Left ventricle myocardium inferior (tissue), 1 donor: ENCODE measurements around the gene FBXO2. TPM values are rescaled to one million over a fixed set of nuclear protein-coding genes. Genes with fewer than 3 reads are reported as not detected.
A peak's percentile ranks its signal among the peaks of the same experiment; 100 is the strongest.

ENCODE experiments used
- DNase-seq: peaks from one replicate; pipeline ENCODE4 v3.0.0-alpha.2; 2020
- H3K27ac ChIP-seq: fragments of 200-600 bp; replicated peaks from 2 replicates; pipeline ENCODE4 v1.8.0; 2021
- H3K27me3 ChIP-seq: fragments of 200-600 bp; 2 replicates; pipeline ENCODE4 v1.8.0; 2021; ENCODE audit warnings: low read depth
- H3K36me3 ChIP-seq: fragments of 200-600 bp; 2 replicates; pipeline ENCODE4 v1.8.0; 2021
- H3K4me1 ChIP-seq: fragments of 200-600 bp; 2 replicates; pipeline ENCODE4 v1.8.0; 2021
- H3K4me3 ChIP-seq: fragments of 200-600 bp; 2 replicates; pipeline ENCODE4 v1.8.0; 2021; ENCODE audit warnings: mild to moderate bottlenecking, moderate library complexity
- H3K9me3 ChIP-seq: fragments of 200-600 bp; replicated peaks from 2 replicates; pipeline ENCODE4 v1.8.0; 2021
- intact Hi-C: fragments of 100-400 bp; cut with micrococcal nuclease; formaldehyde crosslinking; loops from one replicate; pipeline ENCODE4 v1.11.0; 2022
- total RNA-seq: library from RNA; stranded (reverse); fragmentation: NEBNext Ultra II Directional; extraction: Animal tissue kit (Norgen Biotek cat#: 25700); gene quantifications from one replicate; pipeline ENCODE4 v1.2.1, GENCODE V29; 2021
- TF ChIP-seq, protein P1 (sequence below): fragments of 200-600 bp; IDR thresholded peaks from 2 replicates; pipeline ENCODE4 v1.8.0; 2021; ENCODE audit warnings: antibody characterized with exemption, mild to moderate bottlenecking, borderline replicate concordance
- donor health status: DM: no; HTN: yes; CAD: no; lungs with severe emphysema.

The FBXO2 gene
- total RNA-seq, 1 donor from 2014 or later, result 1.9 TPM

DNA sequence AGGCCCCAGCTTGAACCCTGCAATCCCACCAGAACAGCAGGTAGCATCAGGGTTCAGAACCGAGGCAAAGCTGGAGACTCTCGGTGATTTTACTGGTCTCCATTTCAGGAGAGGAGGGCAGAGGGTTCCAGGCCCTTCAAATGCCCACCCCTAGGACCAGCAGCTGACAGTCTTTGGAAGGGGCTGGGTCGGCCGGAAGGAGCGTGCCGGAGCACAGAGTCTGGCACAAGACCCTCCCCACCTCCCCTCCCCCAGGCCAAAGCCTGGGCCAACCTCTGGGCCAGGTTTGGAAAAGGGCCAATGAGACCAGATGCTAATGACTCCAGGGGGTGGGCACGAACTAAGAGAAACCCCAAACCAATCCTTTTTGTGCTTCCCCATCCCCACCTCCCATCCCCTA is 6.9 kb downstream of the FBXO2 start:
- Histone ChIP-seq H3K27ac (no peak overlapping the region), H3K4me3 (no peak overlapping the region), H3K27me3 (peaks cover 65% of the 10 kb centered on the region), H3K4me1 (peaks cover 33% of the 10 kb centered on the region), H3K36me3 (no peaks in the 10 kb centered on the region), H3K9me3 (no peaks in the 10 kb centered on the region)
- intact Hi-C loops, result loop anchor here (10.0 kb wide), 1 partner anchor 613 kb away; no protein-coding TSS in a partner anchor
- DNase-seq, result no peak
- TF ChIP-seq, protein P1, sequence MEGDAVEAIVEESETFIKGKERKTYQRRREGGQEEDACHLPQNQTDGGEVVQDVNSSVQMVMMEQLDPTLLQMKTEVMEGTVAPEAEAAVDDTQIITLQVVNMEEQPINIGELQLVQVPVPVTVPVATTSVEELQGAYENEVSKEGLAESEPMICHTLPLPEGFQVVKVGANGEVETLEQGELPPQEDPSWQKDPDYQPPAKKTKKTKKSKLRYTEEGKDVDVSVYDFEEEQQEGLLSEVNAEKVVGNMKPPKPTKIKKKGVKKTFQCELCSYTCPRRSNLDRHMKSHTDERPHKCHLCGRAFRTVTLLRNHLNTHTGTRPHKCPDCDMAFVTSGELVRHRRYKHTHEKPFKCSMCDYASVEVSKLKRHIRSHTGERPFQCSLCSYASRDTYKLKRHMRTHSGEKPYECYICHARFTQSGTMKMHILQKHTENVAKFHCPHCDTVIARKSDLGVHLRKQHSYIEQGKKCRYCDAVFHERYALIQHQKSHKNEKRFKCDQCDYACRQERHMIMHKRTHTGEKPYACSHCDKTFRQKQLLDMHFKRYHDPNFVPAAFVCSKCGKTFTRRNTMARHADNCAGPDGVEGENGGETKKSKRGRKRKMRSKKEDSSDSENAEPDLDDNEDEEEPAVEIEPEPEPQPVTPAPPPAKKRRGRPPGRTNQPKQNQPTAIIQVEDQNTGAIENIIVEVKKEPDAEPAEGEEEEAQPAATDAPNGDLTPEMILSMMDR, result no peak

DNA sequence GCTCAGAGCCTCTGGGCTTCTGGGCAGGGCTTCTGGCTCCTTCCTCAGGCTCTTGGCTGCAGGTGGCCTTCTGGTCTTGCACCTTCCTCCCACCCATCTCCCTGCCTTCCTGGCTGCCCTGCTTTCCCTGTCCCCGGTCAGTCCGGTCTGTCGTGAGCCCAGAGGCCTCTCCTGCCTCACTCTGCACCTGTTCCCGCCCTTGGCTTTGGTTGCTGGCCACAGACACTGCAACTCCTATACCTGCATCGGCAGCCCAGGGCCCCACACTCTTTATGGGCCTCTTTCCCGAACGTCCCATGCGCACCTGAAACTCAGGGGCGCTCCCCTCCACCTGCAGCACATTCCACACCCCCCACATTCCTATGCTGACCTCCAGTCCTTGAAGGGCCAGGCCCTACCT is 7.9 kb downstream of the FBXO2 start:
- no peak overlapping the region for H3K4me3 ChIP-seq
- no peaks in the 10 kb centered on the region for H3K36me3 ChIP-seq
- intact Hi-C loops, result loop anchor here (10.0 kb wide), 1 partner anchor 612 kb away; no protein-coding TSS in a partner anchor
- peaks cover 75% of the 10 kb centered on the region for H3K27me3 ChIP-seq
- no peak for DNase-seq
- peaks cover 34% of the 10 kb centered on the region for H3K4me1 ChIP-seq
- no peak overlapping the region for H3K27ac ChIP-seq
- H3K9me3 ChIP-seq, result no peaks in the 10 kb centered on the region
- TF ChIP-seq, protein P1, result no peak

DNA sequence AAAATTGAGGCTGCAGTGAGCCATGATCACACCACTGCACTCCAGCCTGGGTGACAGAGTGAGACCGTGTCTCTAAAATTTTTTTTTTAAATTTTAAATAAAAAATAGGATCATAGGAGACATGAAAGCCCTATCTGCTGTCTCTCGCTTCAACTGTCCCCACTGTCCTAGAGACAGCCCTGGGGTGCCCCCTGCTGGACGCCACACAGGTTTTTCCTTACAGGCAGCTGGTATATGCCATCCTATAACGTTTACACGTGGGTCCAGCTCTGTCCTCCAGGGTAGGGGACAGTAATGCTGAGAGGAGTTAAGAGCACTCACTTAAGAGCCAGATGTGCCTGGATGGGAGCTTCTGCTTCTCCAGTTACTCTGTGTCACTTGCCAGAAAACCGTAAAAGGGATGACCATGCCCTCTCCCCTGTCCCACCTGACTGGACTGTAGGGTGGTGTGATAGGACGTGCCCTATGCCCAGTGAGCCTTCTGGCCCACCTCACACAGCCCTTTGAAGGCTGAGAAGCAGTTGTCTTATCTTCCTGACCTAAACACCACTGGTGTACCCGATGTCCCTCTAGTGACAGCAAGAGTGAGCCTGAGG is 8.5 kb downstream of the FBXO2 start:
- H3K27me3 ChIP-seq, result peaks cover 72% of the 10 kb centered on the region
- H3K9me3 ChIP-seq, result no peaks in the 10 kb centered on the region
- H3K4me3 ChIP-seq, result no peak overlapping the region
- TF ChIP-seq, protein P1, result peak; percentile 81
- H3K27ac ChIP-seq, result no peak overlapping the region
- peak; percentile 80 for DNase-seq
- no peaks in the 10 kb centered on the region for H3K36me3 ChIP-seq
- peaks cover 37% of the 10 kb centered on the region for H3K4me1 ChIP-seq
- intact Hi-C loops, result loop anchor here (10.0 kb wide), 1 partner anchor 611 kb away; no protein-coding TSS in a partner anchor

DNA sequence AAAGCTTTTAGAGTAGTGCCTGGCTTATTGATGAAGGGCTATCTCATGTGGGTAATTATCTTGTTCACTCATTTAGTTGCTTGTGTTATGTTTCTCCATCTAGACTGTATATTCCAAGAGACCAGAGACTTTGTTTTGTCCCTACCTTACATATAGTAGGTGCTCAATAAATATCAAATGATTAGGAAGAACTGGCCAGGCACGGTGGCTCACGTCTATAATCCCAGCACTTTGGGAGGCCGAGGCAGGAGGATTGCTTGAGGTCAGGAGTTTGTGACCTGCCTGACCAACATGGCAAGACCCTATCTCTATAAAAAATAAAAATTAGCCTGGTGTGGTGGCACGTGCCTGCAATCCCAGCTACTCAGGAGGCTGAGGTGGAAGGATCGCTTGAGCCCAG is 9.0 kb downstream of the FBXO2 start:
- Histone ChIP-seq H3K27ac (no peak overlapping the region), H3K27me3 (peaks cover 67% of the 10 kb centered on the region), H3K4me1 (peaks cover 36% of the 10 kb centered on the region), H3K36me3 (no peaks in the 10 kb centered on the region), H3K4me3 (no peak overlapping the region), H3K9me3 (no peaks in the 10 kb centered on the region)
- intact Hi-C loops, result loop anchor here (10.0 kb wide), 1 partner anchor 610 kb away; no protein-coding TSS in a partner anchor
- no peak for DNase-seq
- TF ChIP-seq, protein P1, result no peak

DNA sequence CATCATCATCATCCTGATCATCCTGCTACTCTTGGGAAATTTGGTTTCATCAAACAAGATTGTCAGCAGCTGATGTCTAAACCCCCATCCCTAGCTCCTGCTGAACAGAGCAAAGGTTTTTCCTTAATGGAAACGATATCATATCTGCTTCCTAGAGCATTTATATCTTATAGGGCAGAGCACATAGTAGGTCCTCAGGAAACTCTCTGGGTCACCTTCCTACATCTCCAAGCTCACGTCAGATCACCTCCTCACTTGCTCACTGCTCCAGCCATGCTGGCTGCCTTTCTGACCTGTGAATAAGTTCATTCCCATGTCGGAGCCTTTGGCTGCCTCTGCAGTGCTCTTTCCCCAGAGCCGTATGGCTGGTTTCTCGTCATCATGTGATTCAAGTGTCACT is 10.4 kb downstream of the FBXO2 start:
- peaks cover 25% of the 10 kb centered on the region for H3K4me1 ChIP-seq
- no peaks in the 10 kb centered on the region for H3K9me3 ChIP-seq
- intact Hi-C loops, result loop anchor here (2.0 to 10.0 kb wide), 3 partner anchors 307 to 609 kb away; no protein-coding TSS in a partner anchor
- H3K4me3 ChIP-seq, result no peak overlapping the region
- H3K27ac ChIP-seq, result no peak overlapping the region
- no peaks in the 10 kb centered on the region for H3K36me3 ChIP-seq
- peaks cover 63% of the 10 kb centered on the region for H3K27me3 ChIP-seq
- TF ChIP-seq, protein P1, result no peak
- no peak for DNase-seq
